Ectodermal cell (in vitro differentiated cells): ENCODE measurements around the gene TRMT2A. TPM values are rescaled to one million over a fixed set of nuclear protein-coding genes. Genes with fewer than 3 reads are reported as not detected.
"Not testable (repeated sequence)": the region's sequence is repeated elsewhere in the genome, so short reads cannot be mapped to it uniquely, and the experiment has no call there.

ENCODE experiments used
- H3K27ac ChIP-seq: 2 replicates; pipeline ENCODE4 v1.7.0; 2013; ENCODE audit warnings: mild to moderate bottlenecking, low read depth, low read length; ENCODE audit not compliant: insufficient read depth, poor library complexity, severe bottlenecking
- H3K27me3 ChIP-seq: 2 replicates; pipeline ENCODE4 v1.7.0; 2013; ENCODE audit warnings: mild to moderate bottlenecking, low read length; ENCODE audit not compliant: insufficient read depth, control insufficient read depth, poor library complexity, severe bottlenecking
- H3K36me3 ChIP-seq: one replicate; pipeline ENCODE4 v1.7.0; 2013; ENCODE audit warnings: low read length; ENCODE audit not compliant: control insufficient read depth, insufficient read depth
- H3K4me1 ChIP-seq: one replicate; pipeline ENCODE4 v1.7.0; 2013; ENCODE audit warnings: low read length; ENCODE audit not compliant: control insufficient read depth, insufficient read depth
- H3K4me3 ChIP-seq: 2 replicates; pipeline ENCODE4 v1.7.0; 2013; ENCODE audit warnings: low read depth, low read length, control low read depth; ENCODE audit not compliant: insufficient read depth
- H3K9me3 ChIP-seq: 2 replicates; pipeline ENCODE4 v1.7.0; 2013; ENCODE audit warnings: mild to moderate bottlenecking, low read length, moderate library complexity; ENCODE audit not compliant: control insufficient read depth
- WGBS, 2 experiments: methylation state at CpG; one replicate each; pipeline ENCODE4 v1.1.7; 2013; ENCODE audit warnings: missing lambda C conversion rate in 2 of 2; 5-methylcytosine and 5-hydroxymethylcytosine counted together
- polyA plus RNA-seq, 4 experiments: library from polyadenylated mRNA; stranded (reverse); fragments of 50-300 nt; gene quantifications; one replicate each; pipeline ENCODE4 v1.2.3, GENCODE V29; 2013

TRMT2A gene
- polyA plus RNA-seq (2013, experiment 1 of 4) = 40.2 TPM
- polyA plus RNA-seq (2013, experiment 2 of 4) = 48.7 TPM
- 36.8 TPM for polyA plus RNA-seq (2013, experiment 3 of 4)
- polyA plus RNA-seq (2013, experiment 4 of 4) = 49.3 TPM

- peaks cover 33% of the 10 kb centered on the region for H3K36me3 ChIP-seq
- 0 to 1% methylated on average over 88 of the region's 88 CpGs for WGBS, 2 experiments
- no peaks in the 10 kb centered on the region for H3K27me3 ChIP-seq
- peak within 1 kb of the TSS; percentile 98 for H3K4me3 ChIP-seq
- H3K9me3 ChIP-seq = no peaks in the 10 kb centered on the region
- H3K4me1 ChIP-seq = peaks cover 20% of the 10 kb centered on the region
- peak within 1 kb of the TSS; percentile 82 for H3K27ac ChIP-seq
Observed at GRCh38 chr22:20116951-20117632, at the start of gene TRMT2A. Gene TRMT2A, minus strand, starts transcription at chr22:20117226. Its CDS starts 320 bp downstream, at chr22:20116906.

DNA sequence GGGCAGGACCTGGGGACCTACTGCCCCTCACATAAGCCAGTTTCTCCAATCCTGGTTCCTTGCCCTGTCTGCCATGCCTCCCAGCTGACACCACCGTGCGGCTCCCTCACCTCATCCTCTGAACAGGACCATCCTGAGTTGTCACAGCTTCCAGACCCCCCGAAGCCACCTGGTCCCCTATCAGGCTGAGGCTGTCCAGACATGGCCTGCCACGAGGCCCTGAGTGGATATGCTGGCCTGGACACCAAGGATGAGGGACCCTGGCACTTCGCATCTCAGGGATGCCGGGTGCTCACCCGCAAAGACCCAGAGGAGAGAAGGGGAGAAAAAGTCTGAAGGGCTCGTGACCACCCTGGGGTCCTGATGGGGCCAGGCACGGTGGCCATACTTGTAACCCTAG is 49.7 kb upstream of the TRMT2A start:
- no peaks in the 10 kb centered on the region for H3K4me1 ChIP-seq
- no peak overlapping the region for H3K4me3 ChIP-seq
- H3K27ac ChIP-seq = no peak overlapping the region
- no peaks in the 10 kb centered on the region for H3K9me3 ChIP-seq
- no peaks in the 10 kb centered on the region for H3K36me3 ChIP-seq
- no peaks in the 10 kb centered on the region for H3K27me3 ChIP-seq
- 93% methylated on average over 9 of the region's 9 CpGs for WGBS, 2 experiments

- no peaks in the 10 kb centered on the region for H3K9me3 ChIP-seq
- H3K27ac ChIP-seq = no peak overlapping the region
- no peaks in the 10 kb centered on the region for H3K27me3 ChIP-seq
- 91 to 93% methylated on average over 6 of the region's 7 CpGs for WGBS, 2 experiments
- H3K4me1 ChIP-seq = no peaks in the 10 kb centered on the region
- H3K36me3 ChIP-seq = no peaks in the 10 kb centered on the region
- no peak overlapping the region for H3K4me3 ChIP-seq
Observed at GRCh38 chr22:20165913-20166312, 48.9 kb upstream of the TRMT2A start.

- Histone ChIP-seq H3K9me3 (no peaks in the 10 kb centered on the region), H3K27me3 (no peaks in the 10 kb centered on the region), H3K4me3 (no peak overlapping the region), H3K4me1 (no peaks in the 10 kb centered on the region), H3K27ac (no peak overlapping the region), H3K36me3 (no peaks in the 10 kb centered on the region)
- 91 to 92% methylated on average over 12 of the region's 12 CpGs for WGBS, 2 experiments
Observed at GRCh38 chr22:20165421-20165820, 48.4 kb upstream of the TRMT2A start.

DNA sequence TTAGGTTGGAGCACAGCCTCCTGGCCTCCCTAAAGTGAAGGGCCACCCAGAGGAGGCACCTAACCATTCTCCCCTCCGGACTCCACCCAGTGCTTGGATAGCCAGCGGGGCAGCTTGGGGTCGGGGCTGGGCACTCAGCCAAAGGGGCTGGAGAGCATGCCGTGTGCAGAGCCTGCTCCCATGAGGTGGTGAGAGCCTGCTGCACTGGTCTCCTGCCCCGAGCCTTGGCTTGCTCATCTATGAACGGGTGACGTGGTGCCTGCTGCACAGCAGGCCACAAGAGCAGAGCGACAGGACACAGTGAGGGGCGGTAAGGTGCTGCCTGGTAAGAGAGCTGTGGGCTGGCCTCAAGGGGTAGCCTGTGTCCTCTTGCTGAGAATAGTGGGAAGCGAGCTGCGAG is 47.8 kb upstream of the TRMT2A start:
- WGBS, 2 experiments = 91 to 92% methylated on average over 11 of the region's 11 CpGs
- Histone ChIP-seq H3K4me3 (no peak overlapping the region), H3K4me1 (no peaks in the 10 kb centered on the region), H3K36me3 (no peaks in the 10 kb centered on the region), H3K27me3 (no peaks in the 10 kb centered on the region), H3K27ac (no peak overlapping the region), H3K9me3 (no peaks in the 10 kb centered on the region)

DNA sequence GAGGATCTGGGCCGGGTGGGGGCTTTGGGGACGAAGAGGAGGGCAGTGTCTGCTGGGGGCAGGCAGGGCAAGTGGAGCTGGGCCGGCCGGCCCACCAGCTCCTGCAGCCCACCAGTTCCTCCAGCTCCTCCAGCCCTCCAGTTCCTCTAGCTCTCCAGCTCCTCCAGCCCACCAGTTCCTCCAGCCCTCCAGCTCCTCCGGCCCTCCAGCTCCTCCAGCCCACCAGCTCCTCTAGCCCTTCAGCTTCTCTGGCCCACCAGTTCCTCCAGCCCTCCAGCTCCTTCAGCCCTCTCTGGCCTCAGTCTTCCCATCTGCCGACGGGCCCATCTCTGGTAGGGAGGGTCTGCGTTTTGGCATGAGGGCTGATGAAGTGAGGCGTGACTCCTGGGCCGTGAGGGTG is 43.0 kb upstream of the TRMT2A start:
- H3K27ac ChIP-seq = no peak overlapping the region
- WGBS, 2 experiments = 93 to 95% methylated on average over 10 of the region's 10 CpGs

GRCh38 chr22:20159531-20159930 is 42.5 kb upstream of the TRMT2A start:
- H3K27ac ChIP-seq, H3K27me3 ChIP-seq, H3K36me3 ChIP-seq, H3K4me3 ChIP-seq, H3K9me3 ChIP-seq, H3K4me1 ChIP-seq: not testable (repeated sequence)
- 87 to 91% methylated on average over 9 to 10 of the region's 14 CpGs for WGBS, 2 experiments

More for the DNA sequence above, 43.0 kb upstream of the TRMT2A start:
- H3K36me3 ChIP-seq = no peaks in the 10 kb centered on the region
- no peaks in the 10 kb centered on the region for H3K27me3 ChIP-seq
- H3K4me3 ChIP-seq = no peak overlapping the region
- no peaks in the 10 kb centered on the region for H3K9me3 ChIP-seq
- H3K4me1 ChIP-seq = peaks cover 8% of the 10 kb centered on the region

DNA sequence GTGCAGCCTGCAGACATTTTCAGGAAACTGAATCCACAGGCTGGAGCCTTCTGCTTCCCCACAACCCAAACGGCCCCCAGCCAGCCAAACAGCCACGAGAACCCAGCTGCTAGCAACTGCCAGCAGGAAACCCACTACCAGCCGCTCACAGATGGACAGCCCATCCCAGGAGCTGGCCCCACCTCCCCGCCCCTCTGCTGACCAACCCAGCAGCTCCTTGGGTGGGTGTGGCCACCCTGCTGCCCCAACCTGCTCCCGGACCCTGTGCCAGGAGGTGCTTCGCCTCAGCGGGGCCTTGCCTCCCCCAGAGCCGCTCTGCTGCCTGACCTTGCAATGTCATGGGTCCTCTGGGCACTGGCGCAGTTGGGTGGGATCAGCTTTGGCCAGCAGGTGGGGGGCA is 42.0 kb upstream of the TRMT2A start:
- Histone ChIP-seq H3K36me3 (no peaks in the 10 kb centered on the region), H3K9me3 (no peaks in the 10 kb centered on the region), H3K27ac (no peak overlapping the region), H3K4me3 (no peak overlapping the region), H3K27me3 (no peaks in the 10 kb centered on the region), H3K4me1 (peaks cover 14% of the 10 kb centered on the region)
- WGBS, 2 experiments = 24 to 31% methylated on average over 9 of the region's 9 CpGs

- Histone ChIP-seq H3K9me3 (no peaks in the 10 kb centered on the region), H3K4me3 (no peak overlapping the region), H3K4me1 (peaks cover 18% of the 10 kb centered on the region), H3K27ac (no peak overlapping the region), H3K27me3 (no peaks in the 10 kb centered on the region), H3K36me3 (no peaks in the 10 kb centered on the region)
- 87% methylated on average over 15 of the region's 15 CpGs for WGBS, 2 experiments
Observed at GRCh38 chr22:20158391-20159036, 41.5 kb upstream of the TRMT2A start.

DNA sequence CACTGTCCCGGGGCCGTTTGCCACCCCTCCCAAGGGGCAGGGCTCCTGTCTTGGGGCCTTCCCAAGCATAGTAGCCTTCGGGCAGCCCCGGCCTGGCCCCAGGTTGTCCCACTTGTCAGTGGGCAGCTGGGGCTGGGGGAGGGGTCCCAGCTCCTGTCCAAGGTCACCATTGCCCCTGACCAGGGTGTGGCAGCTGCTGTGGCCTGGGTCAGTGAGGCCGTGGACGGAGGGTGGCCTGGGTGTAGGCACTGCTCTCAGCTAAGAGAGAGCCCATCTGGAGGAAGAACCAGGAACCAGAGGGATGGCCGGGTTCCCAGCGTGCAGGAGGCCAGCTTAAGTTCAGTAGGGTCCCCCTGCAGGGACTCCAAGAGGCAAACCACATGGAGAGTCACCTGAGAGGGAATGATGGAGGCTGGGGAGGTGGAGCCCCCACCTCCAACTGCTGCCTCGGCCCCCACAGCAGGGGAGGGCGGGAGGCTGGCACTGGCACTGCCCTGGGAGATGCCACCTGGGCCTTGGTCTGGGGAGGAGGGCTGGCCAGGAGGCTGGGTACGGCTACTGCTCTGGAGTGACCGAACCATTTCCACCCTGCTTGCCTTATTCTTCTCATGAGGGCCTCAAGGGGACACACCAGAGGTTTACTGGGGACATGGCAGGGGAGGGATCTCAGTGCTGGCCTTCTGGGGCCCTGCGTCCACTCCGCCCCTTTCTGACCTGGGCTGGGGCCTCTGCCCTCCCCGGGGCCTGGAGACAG is 40.6 kb upstream of the TRMT2A start:
- H3K36me3 ChIP-seq = no peaks in the 10 kb centered on the region
- H3K27ac ChIP-seq = no peak overlapping the region
- H3K4me3 ChIP-seq = no peak overlapping the region
- no peaks in the 10 kb centered on the region for H3K9me3 ChIP-seq
- H3K4me1 ChIP-seq = peaks cover 18% of the 10 kb centered on the region
- 87 to 88% methylated on average over 15 of the region's 15 CpGs for WGBS, 2 experiments
- H3K27me3 ChIP-seq = no peaks in the 10 kb centered on the region
